ENCODE measurements around the gene GP1BA. TPM values are rescaled to one million over a fixed set of nuclear protein-coding genes. Genes with fewer than 3 reads are reported as not detected.

GP1BA gene
- total RNA-seq, 2 donors from 2014 or later = not detected

DNA sequence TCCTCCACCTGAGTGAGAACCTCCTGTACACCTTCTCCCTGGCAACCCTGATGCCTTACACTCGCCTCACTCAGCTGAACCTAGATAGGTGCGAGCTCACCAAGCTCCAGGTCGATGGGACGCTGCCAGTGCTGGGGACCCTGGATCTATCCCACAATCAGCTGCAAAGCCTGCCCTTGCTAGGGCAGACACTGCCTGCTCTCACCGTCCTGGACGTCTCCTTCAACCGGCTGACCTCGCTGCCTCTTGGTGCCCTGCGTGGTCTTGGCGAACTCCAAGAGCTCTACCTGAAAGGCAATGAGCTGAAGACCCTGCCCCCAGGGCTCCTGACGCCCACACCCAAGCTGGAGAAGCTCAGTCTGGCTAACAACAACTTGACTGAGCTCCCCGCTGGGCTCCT lies 679 bp downstream of the GP1BA start:
- 91% methylated on average over 12 of the region's 12 CpGs for WGBS
- H3K9me3 ChIP-seq = no peaks in the 10 kb centered on the region
- no peak overlapping the region for H3K27ac ChIP-seq
- H3K36me3 ChIP-seq = peaks cover 0 to 5% of the 10 kb centered on the region in 2 donors
- no peak overlapping the region for H3K4me3 ChIP-seq
- H3K27me3 ChIP-seq (replicated peaks; ENCODE audit: insufficient read depth) = no peaks in the 10 kb centered on the region
- peaks cover 5% of the 10 kb centered on the region for H3K4me1 ChIP-seq (replicated peaks)
- no peak for TF ChIP-seq POLR2A (IDR thresholded peaks at IDR 0.05)
- TF ChIP-seq, protein P1, sequence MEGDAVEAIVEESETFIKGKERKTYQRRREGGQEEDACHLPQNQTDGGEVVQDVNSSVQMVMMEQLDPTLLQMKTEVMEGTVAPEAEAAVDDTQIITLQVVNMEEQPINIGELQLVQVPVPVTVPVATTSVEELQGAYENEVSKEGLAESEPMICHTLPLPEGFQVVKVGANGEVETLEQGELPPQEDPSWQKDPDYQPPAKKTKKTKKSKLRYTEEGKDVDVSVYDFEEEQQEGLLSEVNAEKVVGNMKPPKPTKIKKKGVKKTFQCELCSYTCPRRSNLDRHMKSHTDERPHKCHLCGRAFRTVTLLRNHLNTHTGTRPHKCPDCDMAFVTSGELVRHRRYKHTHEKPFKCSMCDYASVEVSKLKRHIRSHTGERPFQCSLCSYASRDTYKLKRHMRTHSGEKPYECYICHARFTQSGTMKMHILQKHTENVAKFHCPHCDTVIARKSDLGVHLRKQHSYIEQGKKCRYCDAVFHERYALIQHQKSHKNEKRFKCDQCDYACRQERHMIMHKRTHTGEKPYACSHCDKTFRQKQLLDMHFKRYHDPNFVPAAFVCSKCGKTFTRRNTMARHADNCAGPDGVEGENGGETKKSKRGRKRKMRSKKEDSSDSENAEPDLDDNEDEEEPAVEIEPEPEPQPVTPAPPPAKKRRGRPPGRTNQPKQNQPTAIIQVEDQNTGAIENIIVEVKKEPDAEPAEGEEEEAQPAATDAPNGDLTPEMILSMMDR (IDR thresholded peaks at IDR 0.05) = no peak
- intact Hi-C loops (cut with DNase I) = no loop called here
- no peak for DNase-seq (ENCODE audit: low spot score)

DNA sequence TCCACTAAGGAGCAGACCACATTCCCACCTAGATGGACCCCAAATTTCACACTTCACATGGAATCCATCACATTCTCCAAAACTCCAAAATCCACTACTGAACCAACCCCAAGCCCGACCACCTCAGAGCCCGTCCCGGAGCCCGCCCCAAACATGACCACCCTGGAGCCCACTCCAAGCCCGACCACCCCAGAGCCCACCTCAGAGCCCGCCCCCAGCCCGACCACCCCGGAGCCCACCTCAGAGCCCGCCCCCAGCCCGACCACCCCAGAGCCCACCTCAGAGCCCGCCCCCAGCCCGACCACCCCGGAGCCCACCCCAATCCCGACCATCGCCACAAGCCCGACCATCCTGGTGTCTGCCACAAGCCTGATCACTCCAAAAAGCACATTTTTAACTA lies 1.6 kb downstream of the GP1BA start:
- intact Hi-C loops (cut with DNase I) = no loop called here
- peaks cover 0 to 5% of the 10 kb centered on the region in 2 donors for H3K36me3 ChIP-seq
- WGBS = 79% methylated on average over 14 of the region's 16 CpGs
- H3K4me3 ChIP-seq = no peak overlapping the region
- H3K27ac ChIP-seq = no peak overlapping the region
- peaks cover 6% of the 10 kb centered on the region for H3K4me1 ChIP-seq (replicated peaks)
- no peaks in the 10 kb centered on the region for H3K27me3 ChIP-seq (replicated peaks; ENCODE audit: insufficient read depth)
- H3K9me3 ChIP-seq = no peaks in the 10 kb centered on the region
- TF ChIP-seq, protein P1 (IDR thresholded peaks at IDR 0.05) = no peak
- no peak for TF ChIP-seq POLR2AphosphoS5 (IDR thresholded peaks at IDR 0.05)
- TF ChIP-seq POLR2A (IDR thresholded peaks at IDR 0.05) = no peak
- DNase-seq (ENCODE audit: low spot score) = no peak

DNA sequence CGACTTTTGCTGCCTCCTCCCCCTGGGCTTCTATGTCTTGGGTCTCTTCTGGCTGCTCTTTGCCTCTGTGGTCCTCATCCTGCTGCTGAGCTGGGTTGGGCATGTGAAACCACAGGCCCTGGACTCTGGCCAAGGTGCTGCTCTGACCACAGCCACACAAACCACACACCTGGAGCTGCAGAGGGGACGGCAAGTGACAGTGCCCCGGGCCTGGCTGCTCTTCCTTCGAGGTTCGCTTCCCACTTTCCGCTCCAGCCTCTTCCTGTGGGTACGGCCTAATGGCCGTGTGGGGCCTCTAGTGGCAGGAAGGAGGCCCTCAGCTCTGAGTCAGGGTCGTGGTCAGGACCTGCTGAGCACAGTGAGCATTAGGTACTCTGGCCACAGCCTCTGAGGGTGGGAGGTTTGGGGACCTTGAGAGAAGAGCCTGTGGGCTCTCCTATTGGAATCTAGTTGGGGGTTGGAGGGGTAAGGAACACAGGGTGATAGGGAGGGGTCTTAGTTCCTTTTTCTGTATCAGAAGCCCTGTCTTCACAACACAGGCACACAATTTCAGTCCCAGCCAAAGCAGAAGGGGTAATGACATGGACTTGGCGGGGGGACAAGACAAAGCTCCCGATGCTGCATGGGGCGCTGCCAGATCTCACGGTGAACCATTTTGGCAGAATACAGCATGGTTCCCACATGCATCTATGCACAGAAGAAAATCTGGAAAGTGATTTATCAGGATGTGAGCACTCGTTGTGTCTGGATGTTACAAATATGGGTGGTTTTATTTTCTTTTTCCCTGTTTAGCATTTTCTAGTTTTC lies 2.3 kb downstream of the GP1BA start:
- TF ChIP-seq, protein P1 (IDR thresholded peaks at IDR 0.05) = peak in 1 of 4 experiments; percentile 34
- TF ChIP-seq POLR2AphosphoS5 (IDR thresholded peaks at IDR 0.05) = no peak
- Histone ChIP-seq H3K27ac (no peak overlapping the region), H3K4me1 (replicated peaks) (peaks cover 11% of the 10 kb centered on the region), H3K9me3 (no peaks in the 10 kb centered on the region), H3K27me3 (replicated peaks; ENCODE audit: insufficient read depth) (no peaks in the 10 kb centered on the region), H3K4me3 (no peak overlapping the region), H3K36me3 (peaks cover 0 to 5% of the 10 kb centered on the region in 2 donors)
- WGBS = 23% methylated on average over 14 of the region's 14 CpGs
- intact Hi-C loops (cut with DNase I) = no loop called here
- no peak for DNase-seq (ENCODE audit: low spot score)

DNA sequence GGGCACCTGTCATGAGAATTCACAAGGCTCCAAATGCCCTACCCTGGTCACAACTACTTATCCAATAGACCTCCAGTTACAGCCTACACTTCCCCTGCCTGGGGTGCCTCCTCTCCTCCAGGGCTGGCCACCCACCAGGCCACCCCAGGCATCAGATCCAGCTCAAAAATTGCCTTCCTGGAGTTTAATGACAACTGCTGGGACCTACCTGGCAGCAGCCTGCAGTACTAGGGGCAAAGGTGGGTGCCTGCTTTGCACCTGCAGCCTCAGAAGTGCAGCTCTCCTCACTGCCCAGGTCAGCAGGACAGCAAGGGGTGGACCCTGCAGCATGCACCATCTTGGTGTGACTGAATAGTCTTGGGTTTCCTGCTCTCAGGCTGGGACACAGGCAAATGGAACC lies 3.6 kb downstream of the GP1BA start:
- Histone ChIP-seq H3K27me3 (replicated peaks; ENCODE audit: insufficient read depth) (no peaks in the 10 kb centered on the region), H3K4me3 (no peak overlapping the region), H3K4me1 (replicated peaks) (peaks cover 11% of the 10 kb centered on the region), H3K9me3 (no peaks in the 10 kb centered on the region), H3K27ac (no peak overlapping the region), H3K36me3 (peaks cover 0 to 5% of the 10 kb centered on the region in 2 donors)
- intact Hi-C loops (cut with DNase I) = no loop called here
- no peak for DNase-seq (ENCODE audit: low spot score)
- TF ChIP-seq POLR2A (IDR thresholded peaks at IDR 0.05) = no peak
- TF ChIP-seq, protein P1 (IDR thresholded peaks at IDR 0.05) = no peak
- no peak for TF ChIP-seq POLR2AphosphoS5 (IDR thresholded peaks at IDR 0.05)

DNA sequence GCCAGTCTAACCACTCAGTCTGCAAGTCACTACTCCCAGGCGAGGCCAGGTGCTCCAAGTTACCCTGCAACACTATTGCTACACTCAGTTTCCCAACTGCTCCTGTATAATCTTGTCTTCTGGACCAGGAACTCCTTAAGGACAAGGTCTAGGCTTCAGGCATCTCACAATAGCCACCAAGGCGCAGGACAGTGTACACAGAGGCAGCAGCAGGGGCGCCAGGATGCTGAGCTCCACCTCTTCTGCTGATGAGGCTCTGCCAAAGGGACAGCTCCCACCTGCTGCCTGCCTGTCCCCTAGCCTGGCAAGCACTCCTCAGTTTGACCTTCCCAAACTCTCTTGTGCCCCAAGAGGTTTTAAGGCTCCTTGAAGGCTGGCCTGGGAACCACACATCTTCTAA lies 4.4 kb downstream of the GP1BA start:
- DNase-seq (ENCODE audit: low spot score) = no peak
- intact Hi-C loops (cut with DNase I) = no loop called here
- Histone ChIP-seq H3K27ac (no peak overlapping the region), H3K36me3 (peaks cover 0 to 5% of the 10 kb centered on the region in 2 donors), H3K27me3 (replicated peaks; ENCODE audit: insufficient read depth) (no peaks in the 10 kb centered on the region), H3K9me3 (no peaks in the 10 kb centered on the region), H3K4me3 (no peak overlapping the region), H3K4me1 (replicated peaks) (peaks cover 15% of the 10 kb centered on the region)
- WGBS = 88% methylated on average over 3 of the region's 3 CpGs
- TF ChIP-seq POLR2A (IDR thresholded peaks at IDR 0.05) = no peak
- no peak for TF ChIP-seq POLR2AphosphoS5 (IDR thresholded peaks at IDR 0.05)
- TF ChIP-seq, protein P1 (IDR thresholded peaks at IDR 0.05) = no peak

All from prostate gland (tissue), 2 donors.